Epithelial cell of proximal tubule (primary cell): ENCODE data around the gene CLEC3B. TPM values are rescaled to one million over a fixed set of nuclear protein-coding genes. Genes with fewer than 3 reads are reported as not detected.
A peak's percentile ranks its signal among the peaks of the same experiment; 100 is the strongest.

Experiments
- DNase-seq: peaks from one replicate; pipeline ENCODE4 v3.0.0-alpha.2; 2011; ENCODE audit warnings: low read depth
- H3K4me3 ChIP-seq: 2 replicates; pipeline ENCODE4 v1.5.1; 2011; ENCODE audit warnings: low read depth, mild to moderate bottlenecking, low read length
- CTCF ChIP-seq: conservative IDR thresholded peaks from 2 replicates; pipeline ENCODE4 v1.5.1; 2012; ENCODE audit warnings: low read depth, mild to moderate bottlenecking, low read length
- total RNA-seq: library from RNA; depleted of rRNA; stranded (reverse); fragments of >200 nt; gene quantifications from 2 replicates; pipeline ENCODE4 v1.2.3, GENCODE V29; 2015

The CLEC3B gene
- total RNA-seq, 1 donor from 2014 or later = not detected

GRCh38 chr3:44987332-44987731 lies 38.8 kb upstream of the CLEC3B start:
- H3K4me3 ChIP-seq = no peak overlapping the region
- no peak for TF ChIP-seq CTCF
- DNase-seq = no peak

GRCh38 chr3:44988073-44988472 lies 38.0 kb upstream of the CLEC3B start:
- H3K4me3 ChIP-seq = no peak overlapping the region
- no peak for DNase-seq
- peak; percentile 52 for TF ChIP-seq CTCF

GRCh38 chr3:44989141-44989540 lies 37.0 kb upstream of the CLEC3B start:
- no peak overlapping the region for H3K4me3 ChIP-seq
- TF ChIP-seq CTCF = no peak
- no peak for DNase-seq

- no peak for DNase-seq
- no peak for TF ChIP-seq CTCF
- H3K4me3 ChIP-seq = no peak overlapping the region
These were observed 36.3 kb upstream of the CLEC3B start for GRCh38 chr3:44989636-44990373.

GRCh38 chr3:44991326-44991725 lies 34.8 kb upstream of the CLEC3B start:
- no peak for DNase-seq
- H3K4me3 ChIP-seq = no peak overlapping the region
- no peak for TF ChIP-seq CTCF

- H3K4me3 ChIP-seq = no peak overlapping the region
- peak; percentile 73 for TF ChIP-seq CTCF
- DNase-seq = no peak
These were observed 33.3 kb upstream of the CLEC3B start for GRCh38 chr3:44992555-44993470.
